Fibroblast of peridontal ligament (primary cell): Measurements from ENCODE around the gene SMIM35.
"Not testable (repeated sequence)": the region's sequence is repeated elsewhere in the genome, so short reads cannot be mapped to it uniquely, and the experiment has no call there.

Experiments
- DNase-seq: peaks from one replicate; pipeline ENCODE4 v3.0.0-alpha.2; 2010; ENCODE audit errors: extremely low read depth

Gene SMIM35

GRCh38 chr11:117984476-117984875, 102.3 kb downstream of the SMIM35 start:
- DNase-seq: no peak

- DNase-seq: no peak
These were observed 103.6 kb downstream of the SMIM35 start for GRCh38 chr11:117983163-117983475.

GRCh38 chr11:117980720-117981119, 106.0 kb downstream of the SMIM35 start:
- no peak for DNase-seq

- no peak for DNase-seq
These were observed 106.5 kb downstream of the SMIM35 start for GRCh38 chr11:117980280-117980679.

GRCh38 chr11:117979481-117980211, 107.1 kb downstream of the SMIM35 start:
- DNase-seq: no peak

- DNase-seq: no peak
These were observed 107.8 kb downstream of the SMIM35 start for GRCh38 chr11:117978991-117979390.

GRCh38 chr11:117978291-117978910, 108.4 kb downstream of the SMIM35 start:
- DNase-seq: not testable (repeated sequence)

- not testable (repeated sequence) for DNase-seq
These were observed 109.0 kb downstream of the SMIM35 start for GRCh38 chr11:117977612-117978264.

GRCh38 chr11:117977029-117977428, 109.7 kb downstream of the SMIM35 start:
- DNase-seq: no peak

- no peak for DNase-seq
These were observed 110.3 kb downstream of the SMIM35 start for GRCh38 chr11:117976445-117976844.

GRCh38 chr11:117973503-117973860, 113.3 kb downstream of the SMIM35 start:
- no peak for DNase-seq

GRCh38 chr11:117972629-117973502, 113.9 kb downstream of the SMIM35 start:
- no peak for DNase-seq

- no peak for DNase-seq
These were observed 114.7 kb downstream of the SMIM35 start for GRCh38 chr11:117972044-117972443.

GRCh38 chr11:117970400-117971024, 116.3 kb downstream of the SMIM35 start:
- DNase-seq: no peak

GRCh38 chr11:117969160-117969991, 117.4 kb downstream of the SMIM35 start:
- no peak for DNase-seq

- no peak for DNase-seq
These were observed 119.9 kb downstream of the SMIM35 start for GRCh38 chr11:117966908-117967307.

- DNase-seq: no peak
These were observed 123.9 kb downstream of the SMIM35 start for GRCh38 chr11:117962826-117963225.

- DNase-seq: no peak
These were observed 124.9 kb downstream of the SMIM35 start for GRCh38 chr11:117961896-117962295.

- DNase-seq: no peak
These were observed 126.4 kb downstream of the SMIM35 start for GRCh38 chr11:117960406-117960805.

- DNase-seq: no peak
These were observed 127.2 kb downstream of the SMIM35 start for GRCh38 chr11:117959438-117960149.
